Right renal cortex interstitium (tissue), 3 donors: ENCODE measurements around the gene ARHGEF37. TPM values are rescaled to one million over a fixed set of nuclear protein-coding genes. Genes with fewer than 3 reads are reported as not detected.
"Not testable (repeated sequence)": the region's sequence is repeated elsewhere in the genome, so short reads cannot be mapped to it uniquely, and the experiment has no call there.

Experiments
- DNase-seq, 3 donors: peaks; one replicate each; pipeline ENCODE4 v3.0.0-alpha.2; 2013; ENCODE audit warnings: low read depth in 3 of 3, low spot score in 2 of 3
- polyA plus RNA-seq, 3 donors: library from polyadenylated mRNA; unstranded; fragments of 120-200 nt; gene quantifications; one replicate each; pipeline ENCODE4 v1.2.1, GENCODE V29; 2013; ENCODE audit not compliant: insufficient read length in 3 of 3

ARHGEF37 gene
- polyA plus RNA-seq, 3 donors = 5.2 to 6.9 (median 5.6) TPM

GRCh38 chr5:149563466-149563865 lies 17.8 kb upstream of the ARHGEF37 start:
- no peak for DNase-seq

- DNase-seq = peak in 1 of 3 donors; percentile 55
These were observed 16.7 kb upstream of the ARHGEF37 start for GRCh38 chr5:149564542-149565140.

GRCh38 chr5:149567226-149567625 lies 14.1 kb upstream of the ARHGEF37 start:
- no peak for DNase-seq

GRCh38 chr5:149572170-149572569 lies 9.1 kb upstream of the ARHGEF37 start:
- DNase-seq = no peak

DNA sequence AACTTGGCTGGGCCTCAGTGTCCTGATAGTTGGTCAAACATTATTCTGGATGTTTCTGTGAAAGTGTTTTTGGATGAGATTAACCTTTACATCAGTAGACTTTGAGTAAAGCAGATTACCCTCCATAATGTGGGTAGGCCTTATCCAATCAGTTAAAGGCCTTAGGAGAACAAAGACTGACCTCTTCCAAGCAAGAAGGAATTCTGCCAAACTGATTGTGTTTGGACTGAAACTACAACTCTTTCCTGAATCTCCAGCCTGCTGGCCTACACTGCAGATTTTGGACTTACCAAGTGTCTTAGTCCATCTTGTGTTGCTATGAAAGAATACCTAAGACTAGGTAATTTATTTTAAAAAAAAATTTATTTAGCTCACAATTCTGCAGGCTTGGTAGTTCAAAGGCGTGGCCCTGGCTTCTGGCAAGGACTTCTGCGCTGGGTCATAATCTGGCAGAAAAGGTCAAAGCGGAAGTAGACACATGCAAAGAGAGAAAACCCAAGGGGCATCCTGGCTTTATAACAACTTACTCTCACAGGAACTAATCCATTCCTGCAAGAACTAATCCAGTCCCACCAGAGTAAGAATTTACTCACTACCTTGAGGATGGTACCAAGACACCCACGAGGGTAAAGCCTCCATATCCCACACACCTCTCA lies 8.6 kb upstream of the ARHGEF37 start:
- no peak for DNase-seq

- no peak for DNase-seq
These were observed 6.2 kb upstream of the ARHGEF37 start for GRCh38 chr5:149575131-149575530.

GRCh38 chr5:149576021-149576420 lies 5.3 kb upstream of the ARHGEF37 start:
- no peak for DNase-seq

DNA sequence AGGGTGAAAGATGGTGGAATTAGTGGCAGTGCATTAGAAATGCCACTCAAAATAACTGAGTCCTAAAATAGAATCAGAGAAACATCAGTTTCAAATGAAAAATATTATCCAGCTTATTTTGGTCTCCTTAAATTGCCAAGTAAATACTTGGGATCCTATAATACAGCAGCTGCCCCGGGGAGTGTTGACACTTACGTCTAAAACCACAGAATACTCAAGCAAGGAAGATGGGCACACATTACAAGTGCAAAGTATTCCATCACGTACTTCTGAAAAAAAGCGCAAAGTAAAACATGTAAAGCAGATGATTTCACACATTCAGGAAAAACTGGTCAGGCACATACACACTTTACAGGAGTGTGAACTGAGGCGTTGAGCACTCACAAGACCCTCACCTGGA lies 2.4 kb upstream of the ARHGEF37 start:
- DNase-seq = no peak

- DNase-seq = no peak
These were observed 498 bp upstream of the ARHGEF37 start for GRCh38 chr5:149580808-149581191.

GRCh38 chr5:149581931-149582768 lies 852 bp downstream of the ARHGEF37 start:
- peak in 1 of 3 donors; percentile 50 for DNase-seq

DNA sequence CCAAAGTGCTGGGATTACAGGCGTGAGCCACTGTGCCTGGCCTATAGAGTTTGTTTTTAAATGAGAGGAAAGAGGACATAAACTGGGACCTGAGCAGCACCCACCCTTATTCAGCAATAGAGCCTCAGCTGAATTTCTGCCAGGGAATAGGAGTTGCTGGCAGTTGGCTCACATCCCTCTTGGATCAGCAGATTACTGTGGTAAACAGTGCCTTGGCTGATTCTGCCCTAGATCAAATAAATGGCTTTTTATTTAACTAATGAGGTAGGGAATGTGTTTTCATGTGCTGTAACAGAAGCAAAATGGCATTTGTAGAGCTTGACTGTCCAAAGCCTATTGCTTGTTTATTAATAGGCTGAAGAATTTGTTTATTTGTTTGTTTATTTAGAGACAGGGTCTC lies 2.1 kb downstream of the ARHGEF37 start:
- DNase-seq = no peak

GRCh38 chr5:149584121-149584520 lies 2.8 kb downstream of the ARHGEF37 start:
- no peak for DNase-seq

GRCh38 chr5:149585910-149586309 lies 4.6 kb downstream of the ARHGEF37 start:
- no peak for DNase-seq

DNA sequence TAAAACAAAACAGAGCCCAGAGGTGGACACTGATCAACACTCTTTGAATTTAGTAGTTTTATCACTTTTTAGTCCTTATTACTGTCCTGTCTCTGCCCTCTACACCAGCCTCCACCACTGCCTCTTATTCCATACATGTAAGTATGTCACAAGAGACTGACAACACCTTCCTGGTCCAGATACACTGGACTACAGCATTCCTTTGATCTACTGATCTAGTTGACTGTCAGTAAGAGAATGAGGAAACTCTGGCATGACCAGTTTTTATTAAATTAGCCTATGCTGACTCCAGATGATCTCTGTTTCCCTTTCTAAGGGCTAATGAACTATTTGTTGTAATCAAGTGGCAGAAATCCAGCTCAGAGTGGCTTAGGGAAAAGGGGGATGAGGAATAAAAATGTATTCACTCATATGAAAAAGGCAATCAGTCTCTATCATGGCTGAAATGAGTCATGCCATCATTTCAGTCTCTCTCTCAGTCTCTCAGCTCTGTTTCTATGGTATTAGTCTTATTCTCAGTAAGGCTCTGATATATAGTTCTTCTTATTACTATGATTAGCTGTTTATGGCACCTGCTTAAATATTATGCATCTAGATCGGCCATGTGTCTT lies 5.5 kb downstream of the ARHGEF37 start:
- no peak for DNase-seq

GRCh38 chr5:149588936-149589335 lies 7.6 kb downstream of the ARHGEF37 start:
- DNase-seq = no peak

- DNase-seq = no peak
These were observed 12.1 kb downstream of the ARHGEF37 start for GRCh38 chr5:149593370-149593769.

DNA sequence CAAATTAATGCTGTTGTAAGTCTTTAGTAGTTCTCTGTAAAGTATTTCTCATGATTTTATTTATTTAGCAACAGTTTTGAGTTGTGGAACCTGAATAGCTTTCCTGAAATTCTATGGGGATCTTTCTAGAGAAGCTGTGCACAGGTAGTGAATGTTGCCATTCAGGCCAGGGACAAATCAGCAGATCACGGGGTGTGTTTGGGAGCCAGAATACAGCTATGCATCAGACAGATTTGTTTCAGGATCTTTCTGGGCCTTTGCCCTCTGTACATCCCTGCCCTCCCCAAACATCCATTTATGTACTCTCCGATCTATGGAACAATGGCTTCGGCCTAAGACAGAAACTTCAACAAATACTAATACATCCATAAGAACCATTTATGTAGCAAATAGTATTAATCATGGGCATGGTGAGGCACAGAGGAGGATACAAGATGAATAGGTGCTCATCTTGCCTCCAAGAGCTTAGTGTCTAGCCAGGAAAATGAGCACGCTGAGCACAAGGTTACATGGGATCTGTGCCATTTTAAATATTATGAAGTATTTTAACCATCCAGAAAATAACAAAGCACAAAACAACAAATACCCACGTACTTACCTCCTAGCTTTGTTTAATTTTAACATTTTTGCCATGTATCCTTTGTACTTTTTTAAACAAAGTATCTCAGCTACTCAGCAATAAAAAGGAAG lies 13.1 kb downstream of the ARHGEF37 start:
- DNase-seq = no peak

DNA sequence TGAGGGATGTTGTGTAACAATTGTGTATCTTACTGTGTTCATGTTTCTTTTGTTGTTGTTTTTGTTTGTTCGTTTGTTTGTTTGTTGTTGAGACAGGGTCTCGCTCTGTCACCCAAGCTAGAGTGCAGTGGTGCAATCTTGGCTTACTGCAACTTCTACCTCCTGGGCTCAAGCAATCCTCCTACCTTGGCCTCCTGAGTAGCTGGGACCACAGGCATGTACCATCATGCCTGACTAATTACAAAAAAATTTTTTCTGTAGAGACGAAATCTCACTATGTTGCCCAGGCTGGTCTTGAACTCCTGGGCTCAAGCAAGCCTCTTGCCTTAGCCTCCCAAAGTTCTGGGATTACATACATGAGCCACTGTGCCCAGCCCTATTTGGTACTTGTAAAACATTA lies 13.8 kb downstream of the ARHGEF37 start:
- not testable (repeated sequence) for DNase-seq

- no peak for DNase-seq
These were observed 15.4 kb downstream of the ARHGEF37 start for GRCh38 chr5:149596712-149597111.

DNA sequence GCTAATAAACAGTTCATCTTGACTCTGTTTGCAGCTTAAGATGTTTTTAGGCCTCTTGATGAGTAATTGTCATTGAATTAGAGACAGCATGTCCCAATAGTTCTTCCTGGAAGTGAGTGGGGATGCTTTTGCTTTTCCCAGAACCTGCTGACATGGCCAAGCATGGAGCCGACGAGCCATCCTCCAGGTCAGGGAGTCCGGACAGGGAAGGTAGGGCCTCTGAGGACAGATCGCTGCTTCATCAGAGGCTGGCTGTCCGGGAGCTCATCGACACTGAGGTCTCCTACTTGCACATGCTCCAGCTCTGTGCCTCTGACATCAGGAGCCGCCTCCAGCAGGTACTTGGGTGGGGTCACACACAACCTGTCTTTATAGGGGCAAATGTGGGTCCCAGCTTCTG lies 16.3 kb downstream of the ARHGEF37 start:
- no peak for DNase-seq

DNA sequence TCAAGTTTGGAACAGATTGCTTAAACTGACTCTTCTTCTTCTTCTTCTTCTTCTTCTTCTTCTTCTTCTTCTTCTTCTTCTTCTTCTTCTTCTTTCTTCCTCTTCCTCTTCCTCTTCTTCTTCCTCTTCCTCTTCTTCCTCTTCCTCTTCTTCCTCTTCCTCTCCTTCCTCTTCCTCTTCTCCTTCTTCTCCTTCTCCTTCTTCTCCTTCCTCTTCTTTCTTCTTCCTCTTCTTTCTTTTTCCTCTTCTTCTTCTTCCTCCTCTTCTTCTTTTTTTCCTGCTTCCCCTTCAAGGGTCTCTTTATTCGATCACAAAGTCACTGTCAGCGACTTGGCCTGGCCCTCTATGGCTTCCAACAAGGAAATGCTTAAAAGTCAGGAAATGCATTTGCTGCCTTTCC lies 16.9 kb downstream of the ARHGEF37 start:
- not testable (repeated sequence) for DNase-seq
